NCI-H1417 treated with DMSO at 0.1 percent for 48 hours (cell line): ENCODE results near the gene NHLRC4.
A peak's percentile ranks its signal among the peaks of the same experiment; 100 is the strongest.

Source experiments
- DNase-seq: peaks from one replicate; lab custom pipeline; 2025; lab: John Stamatoyannopoulos, UW

Gene NHLRC4

GRCh38 chr16:582614-583331 is 16.0 kb downstream of the NHLRC4 start:
- no peak for DNase-seq

- no peak for DNase-seq
Measured at GRCh38 chr16:583470-583814, 16.6 kb downstream of the NHLRC4 start.

GRCh38 chr16:583815-584591 is 17.2 kb downstream of the NHLRC4 start:
- DNase-seq = no peak

GRCh38 chr16:585351-585750 is 18.5 kb downstream of the NHLRC4 start:
- DNase-seq = no peak

- no peak for DNase-seq
Measured at GRCh38 chr16:586047-586644, 19.3 kb downstream of the NHLRC4 start.

GRCh38 chr16:586645-587590 is 20.1 kb downstream of the NHLRC4 start:
- DNase-seq = no peak

- no peak for DNase-seq
Measured at GRCh38 chr16:588639-588888, 21.8 kb downstream of the NHLRC4 start.

- DNase-seq = peak; percentile 78
Measured at GRCh38 chr16:588889-589657, 22.3 kb downstream of the NHLRC4 start.

- peak; percentile 72 for DNase-seq
Measured at GRCh38 chr16:589658-590187, 22.9 kb downstream of the NHLRC4 start, which contains the start of gene RAB40C. Gene RAB40C (plus strand): TSS chr16:590066. CDS start chr16:590292, 226 bp downstream.

- no peak for DNase-seq
Measured at GRCh38 chr16:590188-590814, 23.5 kb downstream of the NHLRC4 start.

- DNase-seq = no peak
Measured at GRCh38 chr16:590815-591200, 24.0 kb downstream of the NHLRC4 start.

- DNase-seq = no peak
Measured at GRCh38 chr16:591231-591630, 24.4 kb downstream of the NHLRC4 start.

GRCh38 chr16:591892-592517 is 25.2 kb downstream of the NHLRC4 start:
- DNase-seq = no peak

- peak; percentile 9 for DNase-seq
Measured at GRCh38 chr16:592518-593306, 25.9 kb downstream of the NHLRC4 start.

- no peak for DNase-seq
Measured at GRCh38 chr16:593406-593805, 26.6 kb downstream of the NHLRC4 start.

GRCh38 chr16:593807-594206 is 27.0 kb downstream of the NHLRC4 start:
- no peak for DNase-seq

GRCh38 chr16:595094-595528 is 28.3 kb downstream of the NHLRC4 start:
- DNase-seq = no peak

- DNase-seq = no peak
Measured at GRCh38 chr16:595942-596735, 29.3 kb downstream of the NHLRC4 start.

- DNase-seq = no peak
Measured at GRCh38 chr16:596736-597060, 29.9 kb downstream of the NHLRC4 start.
